ENCODE data around the gene ALDOA. TPM values are rescaled to one million over a fixed set of nuclear protein-coding genes. Genes with fewer than 3 reads are reported as not detected.

The ALDOA gene
- polyA plus RNA-seq, 3 donors = 472 to 699 (median 578) TPM

Other genes starting within 250 kb of the ALDOA start
- 10 to 100 TPM; 30.9 to 48.0 (median 42.0) TPM for gene PAGR1, start 249.6 kb upstream of the ALDOA start, polyA plus RNA-seq (ENCODE audit: insufficient read length in 3 of 3)
- gene MVP, start 245.3 kb upstream of the ALDOA start, polyA plus RNA-seq (ENCODE audit: insufficient read length in 3 of 3) = 10 to 100 TPM; 13.6 to 29.9 (median 14.0) TPM
- 100 to 1,000 TPM in 2 of 3 donors, 10 to 100 TPM in 1; 83.8 to 110 (median 108) TPM for gene CDIPT, start 202.5 kb upstream of the ALDOA start, polyA plus RNA-seq (ENCODE audit: insufficient read length in 3 of 3)
- 10 to 100 TPM in 2 of 3 donors, 1 to 10 TPM in 1; 8.2 to 12.5 (median 12.4) TPM for gene SEZ6L2, start 166.2 kb upstream of the ALDOA start, polyA plus RNA-seq (ENCODE audit: insufficient read length in 3 of 3)
- gene ASPHD1, start 165.3 kb upstream of the ALDOA start, polyA plus RNA-seq (ENCODE audit: insufficient read length in 3 of 3) = 1 to 10 TPM in 1 of 3 donors, under 1 TPM in 2; 0.47 to 1.3 (median 0.80) TPM
- gene KCTD13, start 139.5 kb upstream of the ALDOA start, polyA plus RNA-seq (ENCODE audit: insufficient read length in 3 of 3) = 10 to 100 TPM; 15.2 to 31.7 (median 16.6) TPM
- 100 to 1,000 TPM in 2 of 3 donors, 10 to 100 TPM in 1; 98.3 to 120 (median 107) TPM for gene TMEM219, start 103.7 kb upstream of the ALDOA start, polyA plus RNA-seq (ENCODE audit: insufficient read length in 3 of 3)
- gene TAOK2, start 91.9 kb upstream of the ALDOA start, polyA plus RNA-seq (ENCODE audit: insufficient read length in 3 of 3) = 10 to 100 TPM; 38.0 to 54.0 (median 52.6) TPM
- 10 to 100 TPM; 16.4 to 22.1 (median 19.3) TPM for gene HIRIP3, start 70.1 kb upstream of the ALDOA start, polyA plus RNA-seq (ENCODE audit: insufficient read length in 3 of 3)
- 10 to 100 TPM; 42.4 to 64.5 (median 53.7) TPM for gene INO80E, start 69.5 kb upstream of the ALDOA start, polyA plus RNA-seq (ENCODE audit: insufficient read length in 3 of 3)
- 1 to 10 TPM; 2.2 to 5.2 (median 2.5) TPM for gene DOC2A, start 54.7 kb upstream of the ALDOA start, polyA plus RNA-seq (ENCODE audit: insufficient read length in 3 of 3)
- gene C16orf92, start 42.6 kb upstream of the ALDOA start, polyA plus RNA-seq (ENCODE audit: insufficient read length in 3 of 3) = not detected
- 1 to 10 TPM in 2 of 3 donors, under 1 TPM in 1; 0.65 to 1.8 (median 1.3) TPM for gene TLCD3B, start 34.5 kb upstream of the ALDOA start, polyA plus RNA-seq (ENCODE audit: insufficient read length in 3 of 3)
- 100 to 1,000 TPM in 1 of 3 donors, 10 to 100 TPM in 2; 82.7 to 112 (median 88.1) TPM for gene PPP4C, start 10.2 kb downstream of the ALDOA start, polyA plus RNA-seq (ENCODE audit: insufficient read length in 3 of 3)
- 1 to 10 TPM; 1.1 to 1.7 (median 1.5) TPM for gene TBX6, start 26.2 kb downstream of the ALDOA start, polyA plus RNA-seq (ENCODE audit: insufficient read length in 3 of 3)
- 10 to 100 TPM; 43.9 to 79.8 (median 55.5) TPM for gene YPEL3, start 30.5 kb downstream of the ALDOA start, polyA plus RNA-seq (ENCODE audit: insufficient read length in 3 of 3)
- gene GDPD3, start 47.8 kb downstream of the ALDOA start, polyA plus RNA-seq (ENCODE audit: insufficient read length in 3 of 3) = 10 to 100 TPM; 11.3 to 14.0 (median 12.6) TPM
- gene MAPK3, start 57.5 kb downstream of the ALDOA start, polyA plus RNA-seq (ENCODE audit: insufficient read length in 3 of 3) = 10 to 100 TPM; 79.3 to 90.0 (median 82.7) TPM
- gene CORO1A, start 117.8 kb downstream of the ALDOA start, polyA plus RNA-seq (ENCODE audit: insufficient read length in 3 of 3) = 10 to 100 TPM in 1 of 3 donors, 1 to 10 TPM in 2; 5.3 to 16.6 (median 8.6) TPM
- gene BOLA2B, start 127.9 kb downstream of the ALDOA start, polyA plus RNA-seq (ENCODE audit: insufficient read length in 3 of 3) = 10 to 100 TPM; 26.0 to 39.1 (median 36.5) TPM
- 10 to 100 TPM; 22.3 to 39.8 (median 23.1) TPM for gene SLX1A, start 128.1 kb downstream of the ALDOA start, polyA plus RNA-seq (ENCODE audit: insufficient read length in 3 of 3)
- 10 to 100 TPM in 2 of 3 donors, 1 to 10 TPM in 1; 5.9 to 17.5 (median 10.7) TPM for gene SULT1A3, start 133.5 kb downstream of the ALDOA start, polyA plus RNA-seq (ENCODE audit: insufficient read length in 3 of 3)
- gene NPIPB13, start 182.7 kb downstream of the ALDOA start, polyA plus RNA-seq (ENCODE audit: insufficient read length in 3 of 3) = 10 to 100 TPM in 2 of 3 donors, 1 to 10 TPM in 1; 4.1 to 12.3 (median 11.1) TPM

Data from renal cortex interstitium (tissue), 3 donors.